ENCODE data around the gene LEFTY1. TPM values are rescaled to one million over a fixed set of nuclear protein-coding genes. Genes with fewer than 3 reads are reported as not detected.

Gene LEFTY1
- total and polyA plus RNA-seq, 2 donors (not counting 3 experiments of a cell fraction or from before 2014, with no cell fraction given) = not detected

- intact Hi-C loops (cut with micrococcal nuclease) = loop anchor here (1.0 to 2.0 kb wide), 4 partner anchors 28 to 408 kb away; partner anchors contain the start of genes EPHX1 and PYCR2
- BruUV-seq (replicated peaks) = no TSS peak
- H3K27ac ChIP-seq (ENCODE audit: insufficient read depth, low read depth, low read length) = peak overlapping the region; percentile 38
- H2AFZ ChIP-seq (ENCODE audit: low read depth, low read length) = peak overlapping the region; percentile 96
- no peaks in the 10 kb centered on the region for H3K36me3 ChIP-seq (ENCODE audit: control insufficient read depth in 2 of 2, extremely low read depth in 1 of 2, insufficient read depth in 2 of 2, low read length in 2 of 2)
- H3K4me2 ChIP-seq (ENCODE audit: insufficient read depth, low read length) = peak overlapping the region; percentile 81
- peaks cover 14% of the 10 kb centered on the region for H3K4me1 ChIP-seq (ENCODE audit: control insufficient read depth, extremely low read depth, insufficient read depth, low read length)
- H3K9me3 ChIP-seq (replicated peaks; ENCODE audit: control insufficient read depth, insufficient read depth, low read length) = no peaks in the 10 kb centered on the region
- H3K4me3 ChIP-seq (replicated peaks in 1 of 3; ENCODE audit: insufficient read depth in 1 of 3, low read depth in 1 of 3, low read length in 3 of 3) = peak overlapping the region; percentile 70 to 91 (median 81)
- no peaks in the 10 kb centered on the region for H3K27me3 ChIP-seq (ENCODE audit: control insufficient read depth in 2 of 2, insufficient read depth in 2 of 2, low read length in 2 of 2)
- peak overlapping the region; percentile 74 for H3K9ac ChIP-seq (replicated peaks; ENCODE audit: extremely low read depth, insufficient read depth, low read length)
- H3K79me2 ChIP-seq (ENCODE audit: control insufficient read depth, insufficient read depth, low read length) = no peaks in the 10 kb centered on the region
- peak; percentile 83 for FAIRE-seq
- no peak for TF ChIP-seq POLR2A (IDR thresholded peaks at IDR 0.05; ENCODE audit: low read depth, low read length)
- no peak for TF ChIP-seq MYC (IDR thresholded peaks at IDR 0.05; ENCODE audit: low read depth, low read length)
- TF ChIP-seq JUN (IDR thresholded peaks at IDR 0.05; ENCODE audit: borderline replicate concordance, insufficient read depth, insufficient read length, low read depth) = no peak
- TF ChIP-seq FOS (IDR thresholded peaks at IDR 0.05; ENCODE audit: borderline replicate concordance, insufficient read depth, low read length) = no peak
- peak; percentile 62 for DNase-seq (ENCODE audit: low read depth, low spot score)
- dilution Hi-C loops (cut with MboI; ENCODE audit: extremely low pct_ligation_motif_present, low sequenced_read_pairs) = no loop called here
- ChIA-PET CTCF (interaction anchor here (0.7 to 4.7 kb wide), 18 partner anchors 9 to 408 kb away, joined by 3 to 40 read pairs (median 5); partner anchors contain the start of genes EPHX1, PYCR2 and SRP9), POLR2A (interaction anchor here (1.1 to 1.5 kb wide), 2 partner anchors 42 to 106 kb away, joined by 3 to 4 read pairs; partner anchors contain the start of gene SRP9)
- H4K20me1 ChIP-seq (replicated peaks; ENCODE audit: control insufficient read depth, extremely low read depth, insufficient read depth, low read length) = no peaks in the 10 kb centered on the region
- H3K9me1 ChIP-seq (replicated peaks; ENCODE audit: control insufficient read depth, extremely low read depth, insufficient read depth, low read length) = no peaks in the 10 kb centered on the region
Observed at GRCh38 chr1:225882694-225883615, 6.0 kb downstream of the LEFTY1 start.
